Esophagus squamous epithelium (tissue), 4 donors: ENCODE data around the gene PREX1.

Experiments
- CTCF ChIP-seq, 6 experiments: fragments of 450-650 bp in 4 of 6; fragments of 200-600 bp in 2 of 6; sonication (generic) in 2 of 6; IDR thresholded peaks; one replicate each; pipeline ENCODE4 v1.5.1; 2016 to 2019; ENCODE audit warnings: antibody characterized with exemption in 6 of 6, mild to moderate bottlenecking in 4 of 6, moderate library complexity in 4 of 6
- POLR2A ChIP-seq, 4 donors: fragments of 450-650 bp; IDR thresholded peaks; one replicate each; pipeline ENCODE4 v1.6.1; 2017; ENCODE audit warnings: antibody characterized with exemption in 4 of 4, mild to moderate bottlenecking in 4 of 4, moderate library complexity in 3 of 4

GRCh38 chr20:48843057-48843806 is 15.4 kb upstream of the PREX1 start:
- no peak for TF ChIP-seq CTCF (IDR thresholded peaks at IDR 0.05)
- no peak for TF ChIP-seq POLR2A (IDR thresholded peaks at IDR 0.05)
